NCI-H82 (cell line): ENCODE results near the gene CDKAL1.
"Not testable (repeated sequence)": the region's sequence is repeated elsewhere in the genome, so short reads cannot be mapped to it uniquely, and the experiment has no call there.

Experiments used
- DNase-seq: peaks from one replicate; lab custom pipeline; 2025; lab: John Stamatoyannopoulos, UW

The CDKAL1 gene

GRCh38 chr6:21176197-21176596, 641.9 kb downstream of the CDKAL1 start:
- DNase-seq: no peak

- no peak for DNase-seq
Observed at GRCh38 chr6:21180155-21180554, 645.9 kb downstream of the CDKAL1 start.

GRCh38 chr6:21180800-21181337, 646.6 kb downstream of the CDKAL1 start:
- no peak for DNase-seq

DNA sequence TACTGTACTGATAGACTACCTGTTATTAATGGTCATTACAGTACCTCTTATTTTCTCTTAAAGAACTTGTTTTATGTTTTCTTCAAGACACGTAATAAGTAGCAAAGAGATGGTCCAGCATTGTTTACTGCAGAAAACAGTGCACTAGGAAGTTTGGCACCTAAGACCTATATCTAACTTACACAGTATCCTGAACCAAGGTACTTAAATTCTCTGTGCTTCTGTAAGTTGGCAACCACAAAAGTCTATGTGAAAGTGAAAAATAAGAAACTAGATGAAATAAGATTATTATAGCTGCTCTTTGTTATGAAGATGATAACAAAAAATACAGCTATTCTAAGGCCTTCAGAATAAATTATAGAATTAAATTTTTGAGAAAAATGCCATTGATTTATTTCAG, 647.6 kb downstream of the CDKAL1 start:
- DNase-seq: no peak

- DNase-seq: no peak
Observed at GRCh38 chr6:21182589-21182988, 648.3 kb downstream of the CDKAL1 start.

DNA sequence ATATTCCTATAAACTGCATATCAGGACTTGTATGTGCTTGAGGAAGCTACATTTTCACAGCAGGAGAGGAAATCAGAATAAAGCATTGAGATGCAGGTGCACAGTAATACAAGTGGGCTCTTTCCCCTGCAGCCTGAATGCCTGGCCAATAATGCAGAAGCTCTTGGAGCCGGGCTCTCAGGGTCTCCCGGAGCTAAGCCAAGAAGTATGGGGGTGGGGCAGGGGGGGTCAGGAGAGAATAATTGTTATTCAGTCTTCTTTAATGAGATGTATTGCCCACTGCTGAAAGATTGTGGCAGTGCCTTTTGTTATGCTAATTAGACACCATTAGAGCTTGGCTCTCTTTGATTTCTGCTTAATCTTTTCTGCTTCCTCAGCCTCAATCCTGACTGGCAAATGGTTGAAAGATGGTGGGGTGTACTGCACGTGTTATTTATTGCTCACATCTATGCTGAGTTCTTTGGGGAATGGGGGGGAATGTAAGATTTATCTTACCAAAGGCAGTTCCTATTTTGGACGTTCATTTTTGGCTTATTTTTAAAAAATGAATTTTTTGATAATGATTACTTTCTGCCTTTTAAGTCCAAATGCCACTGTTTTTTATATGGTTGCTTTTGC, 651.7 kb downstream of the CDKAL1 start:
- DNase-seq: no peak

- DNase-seq: no peak
Observed at GRCh38 chr6:21186479-21187055, 652.3 kb downstream of the CDKAL1 start.

- no peak for DNase-seq
Observed at GRCh38 chr6:21187485-21187884, 653.2 kb downstream of the CDKAL1 start.

GRCh38 chr6:21188505-21189223, 654.4 kb downstream of the CDKAL1 start:
- no peak for DNase-seq

- DNase-seq: no peak
Observed at GRCh38 chr6:21189759-21190158, 655.5 kb downstream of the CDKAL1 start.

GRCh38 chr6:21190701-21191100, 656.4 kb downstream of the CDKAL1 start:
- DNase-seq: no peak

DNA sequence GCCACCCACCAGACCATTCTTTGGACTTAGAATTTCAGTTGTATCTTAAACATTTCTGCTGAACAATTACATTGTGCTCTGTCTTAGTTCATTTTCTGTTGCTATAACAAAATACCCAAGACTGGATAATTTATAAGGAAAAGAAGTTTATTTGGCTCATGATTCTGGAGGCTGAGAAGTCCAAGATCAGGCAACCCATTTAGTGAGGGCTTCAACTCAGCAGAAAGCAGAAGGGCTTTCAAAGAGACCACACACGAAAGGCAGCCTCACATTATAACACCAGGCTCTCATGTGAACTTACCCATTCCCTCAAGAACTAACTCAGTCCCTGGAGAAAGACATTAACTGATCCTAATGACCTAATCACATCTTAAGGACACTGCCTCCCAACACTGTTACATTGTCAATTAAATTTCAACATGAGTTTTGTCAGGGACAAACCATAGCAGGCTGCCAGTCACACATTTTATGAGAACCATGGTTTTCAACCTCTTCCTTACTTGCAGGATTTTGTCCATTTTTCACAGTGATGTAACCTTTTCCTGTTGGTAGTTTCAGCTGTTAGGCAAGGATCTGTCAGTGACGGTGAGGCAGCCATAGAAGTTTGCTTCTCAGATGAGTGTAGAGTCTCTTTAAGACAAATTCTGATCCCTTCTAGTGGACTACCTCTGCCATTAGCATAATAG, 659.7 kb downstream of the CDKAL1 start:
- no peak for DNase-seq

GRCh38 chr6:21195301-21195700, 661.0 kb downstream of the CDKAL1 start:
- DNase-seq: not testable (repeated sequence)

DNA sequence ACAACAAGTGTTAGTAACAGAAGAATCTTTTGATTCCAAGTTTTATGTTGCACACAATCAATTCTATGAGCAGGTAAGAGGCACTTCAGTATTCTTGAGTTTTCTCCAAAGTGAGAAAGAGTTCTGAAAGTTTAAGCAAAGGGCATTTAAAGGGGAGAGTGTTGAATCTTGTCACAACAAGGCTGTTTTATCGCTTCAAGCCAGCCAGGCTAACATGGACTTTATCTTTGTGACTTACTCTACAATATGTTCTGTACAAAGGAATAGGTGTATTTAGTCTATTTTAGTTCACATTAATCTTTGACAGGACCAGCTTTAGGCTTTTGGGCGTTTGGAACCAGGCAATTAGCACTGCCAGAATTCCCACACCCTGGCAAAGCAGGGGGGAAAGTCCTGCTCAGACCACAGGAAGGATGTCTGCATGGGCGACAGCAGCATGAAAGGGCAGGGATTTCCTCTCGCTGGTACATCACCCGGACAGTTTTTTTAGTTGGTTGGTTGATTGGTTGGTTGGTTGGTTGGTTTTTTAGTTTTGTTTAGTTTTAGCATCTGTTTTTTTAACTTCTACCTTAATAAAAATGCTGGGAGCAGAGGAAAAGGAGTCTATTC, 663.9 kb downstream of the CDKAL1 start:
- DNase-seq: no peak

GRCh38 chr6:21199262-21199661, 665.0 kb downstream of the CDKAL1 start:
- DNase-seq: no peak

DNA sequence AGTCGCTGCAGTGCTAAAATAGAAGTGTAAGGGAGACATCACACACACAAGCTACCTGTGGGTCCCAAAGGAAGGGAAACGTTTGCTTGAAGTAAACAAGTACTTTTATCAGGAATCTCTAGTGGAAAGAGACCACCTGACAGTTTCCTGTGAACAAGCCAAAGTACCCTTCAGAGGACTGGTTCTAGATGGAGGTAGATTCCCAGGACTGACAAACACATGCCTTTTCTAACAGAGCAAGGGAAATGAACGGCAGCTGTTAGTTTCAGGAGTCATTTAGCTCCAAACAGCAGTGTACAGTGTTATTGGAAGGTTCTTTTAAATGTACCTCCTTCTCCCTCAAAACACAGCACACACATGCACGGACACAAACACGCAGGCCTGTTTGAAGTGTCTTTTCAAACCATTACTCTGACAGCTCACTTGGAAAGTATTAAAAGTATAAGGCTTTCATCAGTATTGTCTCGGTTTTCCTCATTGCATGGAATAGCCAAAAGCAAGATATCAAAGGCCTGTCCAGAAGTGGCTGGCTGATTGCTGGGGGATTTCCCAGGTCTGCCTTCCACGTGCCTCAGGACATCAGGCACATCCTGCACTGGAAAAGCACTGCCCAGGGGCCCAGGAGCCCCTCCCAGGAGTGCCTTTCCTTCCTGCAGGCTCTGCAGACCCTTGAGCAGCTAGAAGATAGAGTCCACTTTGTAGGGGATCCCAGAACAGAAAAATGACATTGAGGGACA, 666.0 kb downstream of the CDKAL1 start:
- DNase-seq: no peak

GRCh38 chr6:21201187-21201586, 666.9 kb downstream of the CDKAL1 start:
- DNase-seq: no peak

- DNase-seq: no peak
Observed at GRCh38 chr6:21201637-21202350, 667.5 kb downstream of the CDKAL1 start.

- DNase-seq: no peak
Observed at GRCh38 chr6:21202521-21202920, 668.3 kb downstream of the CDKAL1 start.

DNA sequence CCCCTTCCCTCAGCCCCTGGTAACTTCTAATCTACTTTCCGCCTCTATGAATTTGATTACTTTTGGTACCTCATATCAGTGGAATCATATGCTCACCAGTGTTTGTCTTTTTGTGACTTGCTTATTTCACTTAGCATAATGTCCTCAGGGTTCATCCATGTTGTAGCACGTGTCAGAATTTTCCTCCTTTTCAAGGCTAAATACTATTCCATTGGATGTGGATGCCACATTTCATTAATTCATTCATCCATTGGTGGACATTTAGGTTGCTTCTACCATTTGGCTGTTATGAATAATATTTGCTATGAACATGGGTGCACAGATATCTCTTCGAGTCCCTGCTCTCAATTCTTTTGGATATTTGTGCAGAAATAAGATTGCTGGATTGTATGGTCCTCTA, 670.7 kb downstream of the CDKAL1 start:
- DNase-seq: no peak
